ENCODE data around the gene VSTM2L.

Gene VSTM2L

DNA sequence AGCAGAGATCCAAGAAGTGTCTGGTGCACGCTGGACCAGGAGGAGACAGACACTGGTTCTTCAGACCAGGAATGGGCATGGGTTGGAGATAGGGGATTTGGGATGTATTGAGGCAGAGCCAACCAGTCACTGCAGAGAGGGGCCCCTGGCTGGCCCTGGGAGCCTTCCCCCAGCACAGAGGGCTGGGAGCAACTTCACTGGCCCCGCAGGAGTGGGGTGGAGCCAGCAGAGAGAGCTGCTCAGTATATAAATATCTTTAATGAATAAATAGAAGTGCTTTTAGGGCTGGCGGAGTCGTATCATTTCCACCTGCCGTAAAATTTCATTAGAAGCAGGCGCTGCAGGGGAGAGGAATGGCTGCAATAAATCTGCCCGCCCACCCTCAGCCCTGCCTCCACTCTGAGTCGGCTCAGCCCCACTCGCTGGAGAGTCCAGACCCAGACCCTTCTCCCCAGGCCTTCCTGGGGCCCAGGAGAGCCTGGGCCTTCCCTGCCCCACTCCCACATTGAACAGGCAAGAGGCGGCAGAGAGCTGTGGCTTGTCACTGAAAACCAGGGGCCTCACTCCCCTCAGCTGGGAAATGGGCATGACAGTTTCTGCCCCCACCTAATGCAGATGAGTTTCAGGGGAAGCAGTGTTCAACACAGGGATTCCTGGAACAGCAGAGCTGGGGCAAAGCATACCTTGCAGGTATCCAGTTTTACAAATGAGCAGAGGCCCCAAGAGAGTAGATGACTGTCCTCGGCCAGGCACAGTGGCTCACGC is 23.9 kb upstream of the VSTM2L start:
- no peak for DNase-seq (ENCODE audit: low read depth)

DNA sequence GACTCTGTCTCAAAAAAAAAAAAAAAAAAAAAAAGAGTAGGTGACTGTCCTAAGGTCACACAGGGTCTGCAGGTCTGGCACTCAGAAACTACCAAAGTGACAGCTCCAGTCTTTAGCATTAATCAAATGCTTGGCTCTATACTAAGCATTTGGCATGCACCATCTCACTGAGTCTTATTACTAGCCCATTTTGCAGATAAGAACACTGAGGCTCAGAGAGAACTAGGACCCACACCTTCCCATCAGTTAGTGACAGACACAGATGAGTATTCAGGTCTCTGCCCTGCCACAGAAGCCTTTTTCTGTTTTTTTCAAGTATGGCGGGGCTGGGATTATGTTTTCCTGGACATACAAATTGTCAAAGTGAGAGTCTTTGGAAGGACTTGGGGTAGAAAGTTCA is 23.1 kb upstream of the VSTM2L start:
- DNase-seq (ENCODE audit: low read depth), result no peak

DNA sequence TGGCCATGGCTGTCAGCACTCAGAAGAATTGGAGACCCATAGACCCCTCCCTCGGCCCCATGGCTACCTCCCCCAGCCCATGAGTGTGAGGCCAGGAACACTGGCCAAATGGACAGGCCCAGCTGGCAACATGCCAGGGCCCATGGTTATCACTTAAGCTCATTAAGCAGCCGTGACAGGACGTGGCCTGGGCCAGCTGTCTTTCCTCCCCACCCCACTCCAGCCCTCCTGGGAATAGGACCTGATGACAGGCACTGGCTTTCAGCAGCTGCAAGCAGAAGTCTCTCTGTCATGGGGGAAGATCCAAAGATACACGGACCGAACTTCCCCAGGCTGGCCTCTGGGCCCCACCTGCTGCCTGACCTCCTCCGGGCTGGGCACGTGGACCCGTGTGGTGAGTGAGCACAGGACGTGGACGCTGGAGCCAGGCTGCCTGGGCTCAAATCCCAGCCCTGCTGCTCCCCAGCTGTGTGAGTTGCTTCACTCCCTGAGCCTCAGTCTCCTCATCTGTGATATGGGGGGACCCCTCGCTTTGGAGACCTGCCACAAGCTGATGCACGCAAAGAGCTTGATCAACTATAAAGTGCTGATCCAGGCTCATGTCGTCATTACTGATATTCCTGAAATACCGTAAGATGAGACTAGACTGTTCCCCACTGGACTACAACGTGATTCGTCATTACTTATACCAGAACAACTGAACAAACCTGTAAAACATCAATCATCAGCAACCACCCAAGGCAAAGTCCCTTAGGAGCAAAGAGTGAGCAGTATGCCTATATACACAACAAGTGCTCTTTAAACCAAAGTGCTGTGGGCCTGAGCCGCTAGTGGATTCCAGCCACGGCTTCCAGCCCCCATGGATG is 22.0 kb upstream of the VSTM2L start:
- no peak for DNase-seq (ENCODE audit: low read depth)

DNA sequence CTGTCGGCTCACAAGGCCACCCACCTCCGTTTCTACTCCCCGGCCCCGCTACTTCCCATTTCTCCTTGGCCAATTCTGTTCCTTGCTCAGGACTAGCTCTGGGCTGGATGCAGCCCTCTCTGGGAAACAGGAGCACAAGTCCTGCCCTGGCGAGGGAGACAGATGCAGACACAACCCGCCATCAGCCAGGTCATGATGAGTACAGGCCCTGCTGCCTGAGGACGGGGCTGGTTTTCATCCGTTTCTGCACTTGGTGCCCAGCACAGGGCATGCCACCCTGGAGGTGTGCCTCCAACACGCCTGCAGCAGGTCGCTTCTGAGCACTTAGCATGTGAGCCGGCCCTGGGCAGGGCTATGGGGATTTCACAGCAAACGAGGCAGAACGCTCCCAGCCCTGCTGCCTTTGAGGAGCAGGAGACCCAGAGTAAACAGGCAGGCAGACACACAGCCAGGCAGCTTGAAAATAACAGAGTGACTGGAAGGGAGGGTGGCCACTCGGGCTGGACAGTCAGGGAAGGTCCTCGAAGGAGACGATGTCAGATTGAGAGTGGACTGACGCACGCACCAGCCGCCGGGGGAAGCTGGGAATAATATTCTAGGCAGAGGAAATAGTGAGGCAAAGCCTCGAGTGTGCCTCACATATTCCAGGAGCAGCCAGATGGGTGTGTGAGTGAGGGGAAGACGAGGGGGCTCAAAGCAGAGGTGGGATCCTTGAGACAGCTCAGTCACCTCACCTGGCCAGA is 21.2 kb upstream of the VSTM2L start:
- DNase-seq (ENCODE audit: low read depth), result no peak

DNA sequence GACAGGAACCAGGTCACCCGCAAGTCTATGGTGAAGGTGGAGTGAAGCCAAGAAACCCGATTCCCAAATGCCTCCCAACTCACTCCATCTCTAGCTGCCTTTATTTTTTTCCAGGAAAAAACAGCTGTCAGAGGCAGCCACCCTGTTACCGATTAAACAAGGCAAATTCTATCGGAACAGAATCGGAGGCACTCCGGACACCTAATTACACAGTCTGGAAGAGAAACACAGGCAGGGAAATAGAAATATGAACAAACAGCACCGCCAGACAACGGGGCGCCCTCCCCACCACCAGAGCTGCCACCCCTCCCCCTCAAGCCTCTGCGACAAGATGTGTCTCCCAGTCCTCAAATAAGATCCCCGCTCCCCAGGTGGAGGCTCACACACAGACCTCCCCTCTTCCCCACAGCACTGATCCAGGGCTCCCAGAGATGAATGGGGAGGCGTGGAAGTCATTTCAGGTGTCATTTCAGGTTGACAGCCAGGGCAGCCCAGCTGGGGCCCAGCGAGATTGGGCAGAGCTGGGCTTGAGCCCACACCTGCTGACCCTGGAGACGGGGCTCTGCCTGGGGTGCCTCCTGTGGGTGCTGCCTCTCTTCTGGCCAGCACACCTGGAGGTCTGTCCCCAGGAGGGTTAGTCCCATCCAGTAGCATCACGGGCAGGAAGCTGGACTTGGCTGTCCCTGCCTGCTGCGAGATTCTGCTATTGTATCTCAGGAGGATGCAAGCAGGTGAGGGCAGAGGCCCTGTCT is 19.8 kb upstream of the VSTM2L start:
- no peak for DNase-seq (ENCODE audit: low read depth)

DNA sequence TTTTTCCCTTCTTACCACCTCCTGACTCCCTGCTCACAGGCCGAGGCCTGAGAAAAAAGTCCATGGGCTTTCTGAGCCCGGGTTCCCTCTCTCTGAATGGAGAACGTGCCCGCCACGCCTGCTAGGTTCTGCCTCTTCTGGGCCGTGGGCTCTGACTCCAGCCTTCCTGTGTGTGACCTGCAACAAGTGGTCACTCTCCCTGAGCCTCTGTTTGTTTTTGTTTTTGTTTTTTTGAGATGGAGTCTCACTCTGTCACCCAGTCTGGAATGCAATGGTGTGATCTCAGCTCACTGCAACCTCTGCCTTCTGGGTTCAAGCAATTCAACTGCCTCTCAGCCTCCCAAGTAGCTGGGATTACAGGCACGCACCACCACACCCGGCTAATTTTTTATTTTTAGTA is 17.9 kb upstream of the VSTM2L start:
- no peak for DNase-seq (ENCODE audit: low read depth)

DNA sequence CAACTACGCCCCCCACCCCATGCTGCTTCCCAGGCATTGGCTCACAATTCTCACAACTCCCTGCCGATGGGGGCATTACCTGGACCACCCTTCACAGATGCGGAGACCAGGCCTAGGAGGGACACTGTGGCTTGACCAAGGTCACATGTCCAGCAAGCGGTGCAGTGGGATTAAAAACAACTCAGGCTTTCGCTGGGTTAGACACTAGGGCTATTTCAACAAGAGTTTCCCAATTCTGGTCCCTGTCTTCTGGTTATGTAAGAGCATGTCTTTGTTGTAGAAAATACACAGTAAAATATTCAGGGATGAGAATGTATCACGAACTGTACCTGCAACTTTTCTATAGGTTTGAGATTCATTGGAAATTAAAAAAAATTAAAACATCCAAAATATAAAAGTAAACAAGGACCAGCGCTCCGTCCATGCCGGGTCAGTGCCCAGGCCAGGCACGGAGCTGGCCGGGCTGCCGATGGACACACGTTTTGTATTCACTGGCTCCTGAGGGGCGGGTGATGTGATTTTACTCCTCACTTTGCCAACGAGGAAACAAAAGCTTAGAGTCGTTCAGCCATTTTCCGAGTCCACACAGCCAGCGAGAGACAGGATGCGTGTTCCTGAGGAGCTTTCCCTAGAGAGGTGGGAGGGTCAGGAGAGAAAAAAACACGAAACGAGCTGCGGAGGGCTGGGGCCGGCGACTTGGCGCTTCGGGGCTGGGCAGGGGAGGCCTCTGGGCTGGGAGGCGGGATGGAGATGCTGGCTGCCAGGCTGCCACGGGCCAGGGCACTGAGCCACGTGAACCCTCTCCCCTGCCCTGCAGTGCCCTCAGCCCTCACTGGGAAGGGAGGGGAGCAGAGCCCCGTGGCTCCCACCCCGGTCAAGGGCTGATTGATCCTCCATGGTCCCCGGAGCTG is 17.1 kb upstream of the VSTM2L start:
- DNase-seq (ENCODE audit: low read depth), result no peak

DNA sequence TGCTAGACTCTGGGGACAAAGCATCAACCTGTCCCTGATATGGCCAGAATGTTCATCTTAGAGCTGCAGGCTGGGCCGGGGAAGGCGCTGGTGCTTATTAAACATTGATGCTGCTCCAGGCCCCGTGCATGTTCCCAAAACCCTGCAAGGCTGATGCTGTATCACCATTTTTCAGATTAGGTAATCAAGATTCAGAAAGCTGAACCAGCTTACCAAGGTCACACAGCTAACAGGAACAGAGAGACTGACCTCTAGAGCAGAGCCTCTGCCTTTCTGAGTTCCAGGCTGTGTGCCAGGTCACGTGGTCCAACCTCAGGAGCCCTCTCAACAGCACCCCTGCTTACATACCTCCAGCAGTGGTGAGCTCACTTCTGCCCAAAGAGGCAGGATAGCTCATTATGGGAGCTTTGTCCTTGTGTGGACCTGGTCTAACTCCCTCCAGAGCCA is 16.1 kb upstream of the VSTM2L start:
- no peak for DNase-seq (ENCODE audit: low read depth)

DNA sequence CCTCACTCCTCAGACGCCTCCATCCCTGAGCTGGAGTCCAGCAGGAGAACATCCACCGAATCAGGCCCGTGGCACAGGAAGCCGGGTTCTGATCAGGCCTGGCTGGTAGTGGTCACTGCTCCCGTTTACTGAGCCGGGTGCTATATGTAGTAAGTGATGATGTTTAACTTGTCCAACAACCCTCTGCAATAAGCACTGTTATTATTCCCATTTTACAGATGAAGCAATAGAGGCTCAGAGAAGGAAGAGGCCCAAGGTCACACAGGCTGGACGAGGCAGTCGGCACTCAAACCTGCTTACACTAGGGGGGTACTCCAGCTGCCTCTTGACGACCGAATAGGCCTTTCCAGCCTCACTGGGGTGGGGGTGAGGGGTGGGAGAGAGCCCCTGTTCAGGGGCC is 14.3 kb upstream of the VSTM2L start:
- DNase-seq (ENCODE audit: low read depth), result no peak

DNA sequence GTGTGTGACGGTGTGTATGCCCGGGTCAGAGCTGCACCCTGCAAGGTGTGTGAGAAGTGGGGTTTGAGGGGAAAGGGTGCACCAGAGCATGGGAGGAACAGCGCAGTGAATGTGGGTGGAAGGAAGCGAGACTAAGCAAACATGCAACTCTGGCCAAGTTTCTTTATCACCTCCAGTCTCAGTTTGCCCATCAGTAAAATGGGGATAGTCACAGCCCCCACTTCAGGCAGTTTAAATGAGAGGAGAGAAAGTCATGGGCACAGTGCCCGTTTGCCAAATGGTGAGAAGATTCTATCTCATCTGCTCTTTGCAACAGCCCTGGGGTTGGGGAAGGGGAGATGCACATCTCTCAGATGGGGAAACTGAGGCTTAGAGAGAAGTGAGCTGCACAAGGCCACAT is 12.8 kb upstream of the VSTM2L start:
- no peak for DNase-seq (ENCODE audit: low read depth)

DNA sequence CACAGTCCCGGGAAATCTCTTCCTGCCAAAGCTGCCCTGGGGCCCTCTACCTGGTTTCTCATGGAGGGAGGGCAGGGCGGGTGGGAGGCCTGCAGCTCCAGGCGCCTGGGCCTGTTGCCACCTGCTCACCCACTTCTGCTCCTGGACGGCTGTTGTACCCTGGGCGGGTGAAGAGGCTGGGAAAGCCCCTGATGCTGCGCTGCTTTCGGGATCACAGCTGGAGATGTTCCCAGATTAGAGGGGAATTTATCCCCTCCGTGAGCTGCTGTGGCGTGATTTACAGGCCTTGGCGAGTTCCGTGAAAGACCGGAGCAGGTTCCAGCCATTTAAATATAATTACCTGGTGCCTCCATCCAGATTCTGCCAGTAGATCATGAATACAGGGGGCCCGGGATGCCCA is 12.3 kb upstream of the VSTM2L start:
- no peak for DNase-seq (ENCODE audit: low read depth)

DNA sequence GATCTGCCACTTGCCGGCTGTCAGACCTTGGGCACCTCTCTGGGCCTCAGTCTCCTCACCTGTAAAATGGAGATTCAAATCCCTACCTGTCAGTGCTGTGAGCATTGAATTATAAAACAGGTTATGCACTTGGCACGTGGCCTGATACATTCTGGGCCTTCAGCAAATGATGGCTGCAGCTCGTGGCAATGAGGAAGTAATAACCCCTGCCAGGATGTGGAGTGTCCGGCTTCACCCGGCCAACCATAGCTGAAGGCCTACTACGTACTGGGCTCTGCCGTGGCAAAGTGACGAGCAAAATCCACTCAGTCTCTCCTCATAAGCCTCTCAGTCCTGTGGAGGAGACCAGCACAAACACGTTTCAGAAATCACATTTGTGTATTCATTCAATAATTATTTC is 10.9 kb upstream of the VSTM2L start:
- no peak for DNase-seq (ENCODE audit: low read depth)

DNA sequence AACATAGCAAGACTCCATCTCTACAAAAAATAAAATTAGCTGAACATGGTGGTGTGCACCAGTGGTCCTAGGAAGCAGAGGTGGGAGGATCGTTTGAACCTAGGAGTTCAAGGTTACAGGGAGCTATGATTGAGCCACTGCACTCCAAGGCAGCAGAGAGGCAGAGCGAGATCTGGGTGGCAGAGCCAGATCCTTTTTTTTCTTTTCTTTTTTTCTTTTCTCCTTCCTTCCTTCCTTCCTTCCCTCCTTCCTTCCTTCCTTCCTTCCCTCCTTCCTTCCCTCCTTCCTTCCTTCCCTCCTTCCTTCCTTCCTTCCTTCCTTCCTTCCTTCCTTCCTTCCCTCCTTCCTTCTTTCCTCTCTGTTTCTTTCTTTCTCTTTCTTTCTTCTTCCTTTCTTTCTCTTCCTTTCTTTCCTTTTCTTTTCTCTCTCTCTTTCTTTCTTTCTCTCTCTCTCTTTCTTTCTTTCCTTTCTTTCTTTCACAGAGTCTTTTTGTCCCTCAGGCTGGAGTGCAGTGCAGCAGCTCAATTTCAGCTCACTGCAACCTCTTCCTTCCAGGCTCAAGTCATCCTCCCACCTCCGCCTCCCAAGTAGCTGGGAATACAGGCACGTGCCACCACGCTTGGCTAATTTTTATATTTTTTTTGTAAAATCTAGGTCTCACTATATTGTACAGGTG is 9.2 kb upstream of the VSTM2L start:
- no peak for DNase-seq (ENCODE audit: low read depth)

DNA sequence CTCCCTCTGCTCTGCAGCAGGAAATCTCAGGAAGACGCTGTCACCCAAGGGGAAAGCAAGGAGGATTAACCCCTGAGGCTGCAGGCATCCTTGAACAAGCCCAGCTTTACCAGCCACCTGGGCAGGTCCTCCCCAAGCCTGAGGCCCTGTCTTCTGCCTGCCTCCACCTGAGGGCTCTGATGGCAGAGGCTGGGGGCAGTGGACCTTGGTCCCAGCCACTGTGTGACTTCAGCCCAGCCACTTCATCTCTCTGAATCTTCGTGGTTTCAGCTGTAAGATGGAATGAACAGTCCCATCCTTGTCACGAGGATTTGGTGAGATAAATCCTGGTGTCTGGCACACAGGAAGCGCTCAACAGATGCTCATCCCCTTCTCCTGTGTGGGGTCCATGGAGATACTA is 8.5 kb upstream of the VSTM2L start:
- DNase-seq (ENCODE audit: low read depth), result no peak

DNA sequence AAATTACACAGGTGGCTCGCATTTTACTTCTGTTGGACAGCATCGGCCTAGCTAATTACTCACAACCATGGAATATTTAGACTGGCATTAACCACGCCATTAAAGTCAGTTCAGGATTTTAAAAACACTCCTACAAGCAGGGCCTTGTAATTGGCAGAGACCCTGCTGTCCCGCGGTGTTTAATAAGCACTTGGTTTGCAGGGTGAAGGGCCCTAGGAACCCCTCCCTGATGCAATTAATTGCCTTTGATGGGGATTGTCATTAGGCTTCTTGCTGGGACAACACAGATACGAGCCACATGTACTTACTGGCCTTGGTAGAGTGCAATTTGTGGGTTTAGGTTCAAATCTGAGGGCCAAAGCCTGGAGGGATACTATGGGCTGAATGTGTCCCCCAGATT is 7.8 kb upstream of the VSTM2L start:
- DNase-seq (ENCODE audit: low read depth), result no peak

DNA sequence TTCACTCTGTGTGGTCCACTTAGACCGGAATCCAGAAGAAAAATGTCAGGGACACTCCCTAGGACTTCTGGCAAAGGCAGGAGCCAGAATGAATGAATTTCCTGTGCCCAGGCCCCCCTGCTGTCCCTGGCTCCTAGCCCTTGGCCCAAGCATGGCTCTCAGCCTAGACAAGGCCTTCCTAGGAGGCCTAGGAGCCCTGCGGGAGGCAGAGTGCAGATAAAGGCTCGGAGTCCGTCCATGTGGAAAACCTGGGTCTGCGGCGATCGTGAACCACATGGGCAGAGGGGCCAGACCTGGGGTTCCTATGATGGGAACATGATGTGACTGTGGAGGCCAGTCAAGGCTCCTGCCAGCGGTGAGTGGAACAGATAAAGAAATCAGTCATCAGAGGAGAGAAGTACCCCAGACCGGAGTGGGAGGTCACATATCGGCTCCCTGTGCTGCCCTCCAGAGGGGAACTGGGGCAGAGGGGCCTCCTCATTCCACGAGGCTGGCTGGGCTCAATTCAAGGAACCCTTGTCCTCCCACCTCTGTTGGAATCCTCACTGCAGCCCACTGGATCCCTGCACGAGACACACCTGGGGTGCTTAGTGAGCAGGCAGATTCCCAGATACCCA is 5.9 kb upstream of the VSTM2L start:
- DNase-seq (ENCODE audit: low read depth), result no peak

DNA sequence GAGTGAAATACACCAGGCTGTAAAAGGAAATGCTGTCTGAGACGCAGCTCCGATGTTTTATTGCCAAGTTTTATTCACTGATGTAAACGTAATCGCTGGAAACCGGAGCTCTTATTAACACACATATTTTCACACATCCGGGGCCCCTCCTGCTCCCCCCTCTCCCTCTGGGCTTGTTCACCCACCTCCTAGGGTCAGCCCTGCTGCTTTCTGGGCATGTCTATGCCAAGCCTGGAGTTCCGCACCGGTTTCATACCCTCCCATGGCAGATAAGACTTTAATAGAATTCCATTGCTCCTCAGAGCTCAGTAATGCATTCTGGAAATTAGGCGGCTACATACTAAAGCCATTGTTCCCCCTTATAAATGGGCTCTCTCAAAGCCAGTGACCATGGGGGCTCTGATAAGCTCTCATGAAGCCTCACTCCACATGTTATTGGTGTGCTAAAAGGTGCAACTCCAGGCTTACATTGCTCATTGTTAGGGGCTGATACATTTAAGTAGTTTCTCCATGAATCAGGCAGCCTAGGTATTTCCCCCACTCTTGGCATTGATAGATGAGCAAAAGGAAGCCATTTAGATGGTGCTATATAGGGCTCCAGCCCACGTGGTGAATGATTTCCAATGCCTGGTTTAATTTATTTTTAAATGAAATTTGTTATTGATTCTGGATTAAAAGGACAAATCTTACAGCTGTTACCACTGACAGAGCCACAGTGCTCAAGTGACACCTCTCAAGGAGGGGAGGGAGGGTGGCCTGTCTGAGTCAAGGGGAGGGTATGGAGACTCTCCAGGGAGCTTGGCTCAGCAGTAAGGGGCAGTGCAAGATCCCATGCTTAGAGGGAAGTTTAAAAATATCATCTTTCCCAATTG is 4.5 kb upstream of the VSTM2L start:
- no peak for DNase-seq (ENCODE audit: low read depth)

DNA sequence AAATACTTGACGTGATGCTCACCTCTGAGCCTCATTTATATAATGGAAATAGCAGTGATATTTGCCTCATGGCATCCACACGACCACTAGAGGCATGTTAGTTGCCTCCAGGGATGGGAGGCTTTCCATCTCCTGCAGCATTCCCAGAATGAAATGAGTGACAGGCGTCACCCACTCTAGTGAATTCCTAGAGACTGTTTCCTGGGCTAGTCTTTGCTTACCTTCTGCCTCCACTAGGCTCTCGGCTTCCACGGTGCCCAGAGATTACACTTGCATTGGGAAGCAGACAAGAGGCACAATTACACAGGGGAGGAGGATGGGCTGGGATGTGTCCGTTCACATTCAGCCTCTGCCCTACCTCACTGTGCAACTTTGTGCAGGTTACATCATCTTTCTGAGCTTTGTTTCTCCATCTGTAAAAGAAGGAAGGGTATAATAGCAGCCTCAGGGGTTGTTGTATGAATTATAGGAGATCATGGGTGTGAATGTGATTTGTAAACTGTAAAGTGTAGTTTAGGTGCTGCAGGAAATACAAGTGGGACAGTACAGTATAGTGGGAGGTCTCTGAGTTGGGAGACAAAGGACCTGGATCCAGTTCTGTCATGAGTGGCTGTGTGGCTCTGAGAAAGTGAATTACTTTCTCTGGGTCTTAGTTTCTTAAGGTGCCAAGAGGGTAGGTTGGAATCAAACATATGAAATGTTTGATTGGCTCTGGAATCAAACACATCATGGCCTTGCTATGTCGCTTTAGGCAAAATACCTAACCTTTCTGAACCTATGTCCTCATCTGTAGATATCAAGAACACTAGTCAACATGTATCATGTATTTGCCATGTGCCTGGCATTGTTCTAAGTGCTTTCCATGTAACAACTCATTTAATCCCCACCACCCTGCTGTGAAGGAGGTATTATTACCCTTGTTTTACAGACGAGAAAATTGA is 3.6 kb upstream of the VSTM2L start:
- no peak for DNase-seq (ENCODE audit: low read depth)
